ENCODE results near the gene PUSL1.

- TF ChIP-seq CTCF (IDR thresholded peaks at IDR 0.05) (no peak), POLR2A (IDR thresholded peaks at IDR 0.05) (no peak)
Measured at GRCh38 chr1:1259540-1259939, 48.9 kb upstream of the PUSL1 start.

Measured in lower leg skin (tissue), 3 donors.